AG10803 (cell line): ENCODE measurements around the gene RERE.

Experiments
- DNase-seq: peaks from one replicate; pipeline ENCODE4 v3.0.0; 2010; ENCODE audit warnings: low read depth
- H3K4me3 ChIP-seq: 2 replicates; pipeline ENCODE4 v1.5.1; 2011; ENCODE audit warnings: mild to moderate bottlenecking, low read length, control low read depth
- TF ChIP-seq, protein P1 (sequence below): conservative IDR thresholded peaks from 2 replicates; pipeline ENCODE4 v1.5.1; 2011; ENCODE audit warnings: mild to moderate bottlenecking, low read length, control low read depth, inconsistent platforms

Gene RERE

DNA sequence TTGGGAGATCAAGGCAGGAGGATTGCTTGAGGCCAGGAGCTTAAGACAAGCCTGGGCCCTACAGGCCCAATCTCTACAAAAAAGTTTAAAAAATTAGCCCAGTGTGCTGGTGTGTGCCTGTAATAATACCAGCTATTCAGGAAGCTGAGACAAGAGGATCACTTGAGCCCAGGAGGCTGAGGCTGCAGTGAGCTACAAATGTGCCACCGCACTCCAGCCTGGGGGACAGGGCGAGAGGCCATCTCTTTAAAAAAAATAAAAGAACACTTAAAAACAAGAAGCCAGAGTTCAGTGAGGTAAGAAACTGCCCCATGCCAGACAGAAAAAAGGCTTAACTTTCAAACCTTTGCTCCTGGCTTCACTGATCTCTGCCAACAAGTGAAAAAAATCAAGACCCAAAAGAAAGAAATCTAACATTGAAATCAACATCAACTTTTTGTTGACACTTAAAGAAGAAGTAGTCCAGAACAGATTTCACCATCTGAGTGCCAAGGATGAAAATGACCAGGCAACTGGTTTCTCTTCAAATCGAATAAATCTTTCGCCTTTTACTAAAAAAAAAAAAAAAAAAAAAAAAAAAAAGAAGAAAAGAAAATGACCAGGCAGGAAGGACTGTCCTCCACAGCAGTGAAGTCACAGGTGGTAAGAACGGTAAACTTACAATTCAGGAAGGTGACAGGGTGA lies 448.3 kb downstream of the RERE start:
- DNase-seq: no peak
- TF ChIP-seq, protein P1, sequence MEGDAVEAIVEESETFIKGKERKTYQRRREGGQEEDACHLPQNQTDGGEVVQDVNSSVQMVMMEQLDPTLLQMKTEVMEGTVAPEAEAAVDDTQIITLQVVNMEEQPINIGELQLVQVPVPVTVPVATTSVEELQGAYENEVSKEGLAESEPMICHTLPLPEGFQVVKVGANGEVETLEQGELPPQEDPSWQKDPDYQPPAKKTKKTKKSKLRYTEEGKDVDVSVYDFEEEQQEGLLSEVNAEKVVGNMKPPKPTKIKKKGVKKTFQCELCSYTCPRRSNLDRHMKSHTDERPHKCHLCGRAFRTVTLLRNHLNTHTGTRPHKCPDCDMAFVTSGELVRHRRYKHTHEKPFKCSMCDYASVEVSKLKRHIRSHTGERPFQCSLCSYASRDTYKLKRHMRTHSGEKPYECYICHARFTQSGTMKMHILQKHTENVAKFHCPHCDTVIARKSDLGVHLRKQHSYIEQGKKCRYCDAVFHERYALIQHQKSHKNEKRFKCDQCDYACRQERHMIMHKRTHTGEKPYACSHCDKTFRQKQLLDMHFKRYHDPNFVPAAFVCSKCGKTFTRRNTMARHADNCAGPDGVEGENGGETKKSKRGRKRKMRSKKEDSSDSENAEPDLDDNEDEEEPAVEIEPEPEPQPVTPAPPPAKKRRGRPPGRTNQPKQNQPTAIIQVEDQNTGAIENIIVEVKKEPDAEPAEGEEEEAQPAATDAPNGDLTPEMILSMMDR: no peak

DNA sequence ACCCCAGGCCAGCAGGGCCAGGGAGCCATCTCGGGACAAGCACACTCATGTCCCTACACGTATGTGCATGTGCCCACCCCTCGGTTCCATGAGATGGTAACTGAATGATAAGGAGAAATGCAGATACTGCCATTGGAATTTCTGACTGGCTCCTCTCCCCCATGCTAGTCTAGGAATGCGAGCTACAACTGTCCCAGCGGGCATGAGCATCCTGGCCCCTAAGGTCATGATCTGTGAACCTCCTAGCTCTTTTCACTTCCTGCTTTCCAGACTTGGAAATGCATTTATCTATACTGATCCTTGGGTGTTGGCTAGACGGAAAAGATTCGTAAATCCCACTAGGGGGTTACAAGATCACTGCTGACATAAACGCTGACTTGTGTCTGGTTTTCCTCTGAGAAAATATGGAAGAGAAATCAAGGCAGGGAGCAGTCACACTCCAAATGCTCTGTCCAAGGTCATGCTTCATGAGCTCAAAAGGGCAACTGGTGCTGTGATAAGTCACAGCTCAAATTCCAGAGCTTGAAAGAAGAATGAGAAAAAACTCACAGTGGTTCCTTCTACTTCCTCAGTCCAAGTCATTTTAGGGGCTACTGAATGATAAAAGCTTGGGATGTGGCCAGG lies 449.8 kb downstream of the RERE start:
- DNase-seq: no peak
- no peak overlapping the region for H3K4me3 ChIP-seq
- TF ChIP-seq, protein P1: no peak

More for the DNA sequence above, 448.3 kb downstream of the RERE start:
- H3K4me3 ChIP-seq: no peak overlapping the region

DNA sequence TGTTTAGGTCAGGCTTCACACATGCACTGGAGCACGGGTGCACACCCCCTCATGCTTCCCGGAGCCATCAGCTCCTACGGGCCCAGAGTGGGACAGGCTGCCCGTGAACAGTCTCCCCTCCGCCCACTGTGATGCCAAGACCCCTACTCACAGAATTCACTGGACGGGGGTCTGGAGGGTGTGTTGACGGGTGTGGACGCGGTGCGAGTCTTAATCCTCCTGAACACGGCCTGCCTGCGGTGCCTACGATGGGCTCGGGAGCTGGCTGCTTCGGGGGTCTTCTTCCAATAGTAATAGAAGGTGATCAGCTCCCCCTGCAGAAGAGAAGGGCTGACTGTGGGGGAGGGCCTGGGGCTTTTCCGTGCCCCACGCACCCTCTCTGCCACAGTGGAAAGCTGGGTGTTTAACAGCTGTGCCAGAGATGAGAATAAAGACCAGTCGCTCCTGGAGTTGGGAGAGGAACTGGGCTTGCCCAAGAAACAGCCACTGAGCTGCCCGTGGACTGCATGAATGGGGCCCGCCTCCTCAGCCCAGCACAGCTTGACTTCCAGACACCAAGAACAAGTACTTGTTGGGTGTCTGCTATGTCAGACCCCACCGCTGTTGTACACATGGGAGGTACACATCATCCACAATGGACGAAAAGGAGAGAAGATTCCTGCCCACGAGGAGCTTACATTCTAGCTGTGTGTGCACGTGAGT lies 451.6 kb downstream of the RERE start:
- no peak for DNase-seq
- no peak overlapping the region for H3K4me3 ChIP-seq
- TF ChIP-seq, protein P1: no peak

DNA sequence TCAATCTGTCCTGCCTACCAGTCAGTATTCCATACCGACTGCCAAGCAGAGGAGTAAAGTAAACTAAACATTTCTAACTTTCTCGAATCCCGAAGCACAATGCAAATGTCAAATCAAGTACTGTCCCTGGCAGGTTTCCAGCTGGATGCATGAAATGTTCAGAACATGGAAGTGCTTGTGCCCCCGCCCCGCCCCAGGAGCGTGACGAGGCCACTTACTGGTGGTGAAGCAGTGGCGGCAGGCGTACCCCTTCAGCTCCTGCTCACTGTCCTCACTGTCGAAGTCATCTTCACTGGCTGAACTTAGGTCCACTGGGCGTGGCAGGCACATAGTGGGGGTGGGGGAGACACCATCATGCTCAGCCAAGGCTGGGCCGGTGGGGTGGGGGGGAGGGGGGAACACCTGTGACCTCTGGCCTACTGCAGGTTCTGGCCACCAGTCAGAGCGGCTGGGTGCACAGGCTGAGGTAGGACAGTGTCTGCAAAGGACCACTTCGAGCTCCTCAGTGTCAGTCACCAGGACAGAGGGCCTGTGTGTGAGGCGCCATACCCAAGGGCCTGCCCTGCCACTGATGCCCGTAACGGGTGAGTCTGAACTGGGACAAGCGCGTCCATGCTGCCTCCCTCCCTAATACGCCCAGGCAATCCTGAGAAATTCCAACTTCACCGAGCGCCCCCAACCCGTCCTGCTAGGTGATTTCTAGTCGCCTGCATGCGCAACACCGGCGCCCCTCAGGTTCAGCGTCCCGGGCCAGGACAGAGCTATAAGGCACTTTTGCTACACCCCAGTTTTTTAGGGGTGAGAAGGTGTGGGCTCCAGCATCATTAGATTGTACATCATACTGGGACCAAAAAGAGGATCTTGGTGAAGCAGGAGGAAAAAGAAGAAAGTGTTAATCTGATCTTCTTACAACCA lies 452.7 kb downstream of the RERE start:
- TF ChIP-seq, protein P1: no peak
- no peak overlapping the region for H3K4me3 ChIP-seq
- no peak for DNase-seq

DNA sequence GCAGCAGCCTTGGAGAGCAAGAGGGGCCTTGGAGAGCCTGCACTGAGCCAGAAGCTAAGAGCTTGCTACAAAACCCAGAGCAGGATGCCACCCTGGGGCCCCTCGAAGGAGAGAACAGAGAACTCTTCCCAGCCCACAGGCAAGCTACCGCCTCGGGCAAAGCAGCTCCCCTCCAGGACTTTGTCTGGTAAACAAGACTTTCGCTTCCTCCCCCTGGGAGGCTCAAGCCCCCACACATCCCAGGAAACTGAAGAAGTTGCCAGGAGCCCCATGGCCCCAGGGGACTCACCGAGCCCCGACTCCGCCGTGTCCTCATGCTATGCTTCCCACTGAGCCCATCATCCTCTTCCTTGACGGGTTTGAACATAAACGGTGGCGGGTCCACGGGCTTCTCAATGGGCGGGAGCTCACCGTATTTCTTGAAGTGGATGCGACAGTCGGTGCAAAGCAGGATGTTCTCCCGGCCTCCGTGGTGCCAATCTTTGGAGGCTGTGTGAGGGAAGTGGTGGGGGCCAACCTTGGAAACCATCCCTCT lies 453.6 kb downstream of the RERE start:
- no peak for DNase-seq
- TF ChIP-seq, protein P1: no peak
- H3K4me3 ChIP-seq: no peak overlapping the region

DNA sequence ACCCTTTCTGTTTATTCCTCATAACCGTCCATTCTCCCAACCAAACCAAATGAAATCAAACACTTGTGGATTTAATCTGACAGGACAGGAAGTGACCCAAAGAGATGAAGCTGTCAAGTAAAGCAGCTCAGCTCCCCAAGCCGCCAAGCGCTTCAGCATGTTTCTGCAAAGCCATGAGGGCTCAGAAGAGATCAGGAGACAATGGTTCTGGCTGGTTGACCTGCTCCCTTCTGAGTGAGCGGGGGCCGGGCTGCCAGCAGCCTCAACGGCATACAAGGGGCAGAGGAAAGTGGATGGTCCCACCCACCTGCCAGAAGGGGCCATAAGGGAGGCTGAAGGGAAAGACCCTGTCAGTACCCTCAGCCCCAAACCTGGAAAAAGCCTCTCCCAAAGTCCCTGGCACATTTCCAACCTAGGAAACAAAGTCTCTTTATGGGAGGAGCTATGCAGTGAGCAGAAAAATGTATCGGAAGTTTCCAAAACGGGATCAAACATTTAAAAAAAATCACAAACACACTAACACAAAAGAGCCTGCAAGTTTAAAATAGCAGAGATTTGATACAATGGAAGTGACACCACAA lies 454.2 kb downstream of the RERE start:
- H3K4me3 ChIP-seq: no peak overlapping the region
- no peak for DNase-seq
- TF ChIP-seq, protein P1: no peak
